Myocyte (in vitro differentiated cells): ENCODE data around the gene CFAP20DC. TPM values are rescaled to one million over a fixed set of nuclear protein-coding genes. Genes with fewer than 3 reads are reported as not detected.
"Not testable (repeated sequence)": the region's sequence is repeated elsewhere in the genome, so short reads cannot be mapped to it uniquely, and the experiment has no call there.

Experiments
- DNase-seq: peaks from one replicate; pipeline ENCODE4 v3.0.0-alpha.2; 2012; ENCODE audit warnings: low read depth
- total RNA-seq: library from RNA; depleted of rRNA; stranded (reverse); fragments of >200 nt; gene quantifications from 2 replicates; pipeline ENCODE4 v1.2.3, GENCODE V29; 2014

CFAP20DC gene
- total RNA-seq, 1 donor from 2014 or later, result 1.8 TPM

DNA sequence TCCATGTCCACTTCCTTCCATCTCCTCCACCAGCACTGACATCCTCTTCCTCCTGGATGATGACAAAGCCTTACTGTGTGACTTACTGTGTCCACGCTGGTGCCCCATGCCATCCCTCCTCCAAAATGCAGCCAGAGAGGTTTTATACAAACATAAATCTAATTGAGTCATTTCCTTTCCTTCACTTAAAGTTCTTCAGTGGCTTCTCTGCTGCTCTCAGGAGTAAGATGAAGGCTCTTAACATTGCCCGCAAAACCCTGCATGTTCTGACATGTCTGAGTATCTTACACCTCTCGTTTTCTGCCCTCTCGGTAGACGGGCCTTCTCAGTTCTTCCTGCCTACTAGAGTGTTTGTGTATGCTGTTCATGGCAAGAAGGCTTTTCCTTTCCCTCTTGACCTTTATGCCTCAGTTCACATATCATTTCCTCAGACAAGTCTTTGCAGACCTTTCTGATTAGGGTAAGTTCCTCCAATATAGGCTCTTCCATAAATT is 175.5 kb downstream of the CFAP20DC start:
- no peak for DNase-seq

DNA sequence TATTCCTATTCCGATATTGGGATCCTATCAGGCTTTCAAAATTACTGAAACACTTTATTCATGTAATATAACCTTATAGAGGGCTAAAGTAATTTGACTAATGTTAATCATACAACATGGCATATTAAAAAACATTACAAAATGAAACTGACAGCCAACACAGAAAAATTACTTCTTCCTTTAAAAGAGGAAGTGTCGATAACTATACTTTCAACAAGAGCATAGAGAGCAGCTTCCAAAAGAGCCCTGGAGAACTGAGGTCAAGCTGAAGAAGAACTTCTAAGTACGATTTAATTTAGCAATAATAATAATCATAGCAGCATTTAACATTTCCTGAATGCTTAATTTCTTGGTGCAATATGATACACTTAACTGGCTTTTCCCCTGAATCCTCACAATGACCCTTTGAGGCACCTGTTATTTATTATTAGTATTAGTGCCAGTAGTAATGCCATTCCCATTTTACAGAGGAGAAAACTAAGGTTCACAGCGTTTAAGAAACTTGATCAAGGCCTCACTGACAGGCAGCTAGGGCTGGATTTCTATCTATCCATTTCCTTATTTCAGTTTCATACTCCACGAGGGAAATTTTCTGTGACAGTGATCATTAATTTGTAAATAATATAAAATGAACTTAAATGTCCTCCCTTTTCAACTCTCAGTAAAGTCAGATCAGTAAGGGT is 181.6 kb downstream of the CFAP20DC start:
- DNase-seq, result no peak

DNA sequence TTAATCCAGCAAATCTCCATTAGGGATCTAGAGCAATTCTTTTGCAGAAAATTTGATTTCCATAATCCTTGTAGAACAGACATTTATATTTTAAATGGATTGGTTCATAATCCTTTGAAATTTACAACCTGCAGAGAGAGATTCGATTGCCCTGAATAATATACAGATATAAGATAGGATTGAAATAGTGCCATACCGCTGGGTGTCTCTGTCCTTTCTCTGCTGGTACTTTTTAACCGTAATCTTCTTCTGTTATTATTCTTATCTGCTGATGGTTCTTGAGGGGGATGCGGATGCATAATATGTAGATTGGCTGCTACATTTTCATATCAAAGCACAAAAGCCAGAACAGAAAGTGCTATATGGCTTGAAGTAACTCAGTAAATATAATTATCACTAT is 182.2 kb downstream of the CFAP20DC start:
- DNase-seq, result no peak

DNA sequence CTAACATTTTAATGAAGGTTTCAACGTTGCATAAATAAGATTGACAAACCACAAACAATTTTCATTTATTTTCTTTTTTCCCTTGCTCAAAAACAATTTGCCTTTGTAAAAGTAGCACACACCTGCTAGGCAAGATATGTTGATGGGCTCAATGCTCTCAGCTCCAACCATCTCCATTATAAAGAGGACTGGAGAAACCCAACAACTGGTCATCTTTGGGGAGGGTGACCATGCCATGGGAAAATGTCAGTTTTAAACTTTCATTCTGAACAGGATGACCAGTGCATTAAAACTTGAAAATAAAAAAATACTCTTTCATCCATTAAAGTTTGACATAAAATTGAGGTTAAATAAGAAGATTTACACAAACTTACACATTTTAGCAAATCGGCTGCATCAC is 183.7 kb downstream of the CFAP20DC start:
- no peak for DNase-seq

DNA sequence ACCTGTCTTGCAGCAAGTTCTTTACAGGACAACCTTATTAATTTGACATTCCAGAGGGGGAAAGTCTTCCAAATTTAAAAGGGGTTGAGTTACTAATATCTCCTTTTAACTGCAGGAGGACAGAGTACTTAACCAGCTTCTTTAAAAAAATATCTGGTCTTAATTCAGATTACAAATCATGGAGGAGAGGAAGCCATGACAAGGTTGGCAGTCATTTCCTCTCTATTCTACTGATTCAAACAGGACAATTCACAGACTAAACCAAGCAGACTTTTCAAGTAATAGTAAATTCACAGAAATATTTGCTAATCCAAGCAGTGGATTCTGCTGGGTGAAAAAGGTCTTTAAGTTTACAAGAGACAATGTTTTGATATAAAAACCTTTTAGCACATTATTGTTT is 185.3 kb downstream of the CFAP20DC start:
- no peak for DNase-seq

DNA sequence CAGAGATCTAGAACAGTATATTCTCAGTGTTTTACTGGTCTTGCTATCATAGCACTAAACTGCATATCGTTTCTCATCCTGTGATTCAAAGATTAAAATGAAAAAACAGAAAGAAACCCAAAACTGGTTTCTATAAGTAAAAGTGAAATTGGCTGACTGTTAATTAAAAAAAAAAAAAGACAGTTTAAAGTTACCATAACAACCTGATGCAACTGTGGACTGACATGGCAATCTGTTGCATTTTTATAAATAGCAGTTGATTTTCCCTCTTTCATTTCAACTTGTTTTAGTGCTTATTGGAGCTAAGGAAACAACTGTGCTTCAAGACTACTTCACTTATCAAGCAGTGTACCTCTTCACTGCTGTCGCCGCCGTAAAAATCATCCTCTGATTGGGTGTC is 186.6 kb downstream of the CFAP20DC start:
- no peak for DNase-seq

DNA sequence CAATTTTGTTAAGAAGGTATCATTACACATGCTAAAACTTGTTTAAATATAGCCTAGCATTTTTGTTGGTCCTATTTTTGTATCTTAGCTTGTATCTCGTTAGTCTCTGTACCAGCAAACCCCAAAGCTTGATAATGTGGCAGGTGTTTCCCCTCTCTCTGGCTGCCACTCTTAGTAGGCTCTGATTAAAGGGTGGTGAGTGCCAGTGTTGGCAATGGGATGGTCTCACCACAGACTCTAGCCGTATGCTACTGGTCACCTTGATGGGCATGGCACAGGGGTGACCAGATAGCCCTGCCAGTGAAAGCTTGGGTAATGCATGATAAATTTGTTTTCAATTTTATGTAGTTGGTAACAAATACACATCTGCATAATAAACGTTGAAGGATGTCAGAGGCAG is 188.3 kb downstream of the CFAP20DC start:
- DNase-seq, result peak; percentile 26

DNA sequence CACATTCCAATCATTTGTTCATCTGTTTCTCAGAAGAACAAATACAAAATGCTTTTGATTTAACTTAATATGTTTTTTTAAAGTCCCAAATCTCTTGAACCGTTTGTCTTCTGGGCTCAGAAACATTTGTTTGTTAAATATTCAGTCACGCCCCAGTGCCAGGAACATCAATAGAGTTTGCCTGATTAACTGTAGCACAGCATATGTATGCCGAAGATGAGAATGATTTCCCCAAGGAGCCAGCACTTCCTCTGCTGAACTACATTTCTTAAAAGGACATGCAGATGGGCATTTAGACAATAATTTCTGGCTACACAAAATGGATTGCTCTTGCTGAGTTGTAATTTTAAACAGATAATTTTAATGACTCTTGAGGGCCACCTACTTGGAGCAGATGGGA is 191.7 kb downstream of the CFAP20DC start:
- no peak for DNase-seq

DNA sequence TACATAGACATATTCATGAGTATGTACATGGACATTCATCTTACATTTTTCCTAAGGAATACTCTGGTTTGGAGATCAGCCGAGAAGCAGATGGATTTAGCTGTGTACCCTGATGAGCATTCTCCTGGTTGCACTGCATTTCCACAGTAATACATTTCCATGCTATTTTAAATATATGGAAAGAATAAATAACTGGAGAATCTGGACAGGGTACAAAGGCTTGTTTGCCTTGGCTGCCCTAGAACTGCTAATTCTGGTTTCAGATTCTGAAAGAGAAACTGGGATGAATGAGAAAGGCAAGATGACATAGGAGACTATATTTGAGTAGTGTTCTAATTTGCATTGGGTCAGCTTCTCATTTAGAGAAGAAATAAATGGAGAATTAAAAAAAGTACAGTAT is 192.4 kb downstream of the CFAP20DC start:
- DNase-seq, result no peak

DNA sequence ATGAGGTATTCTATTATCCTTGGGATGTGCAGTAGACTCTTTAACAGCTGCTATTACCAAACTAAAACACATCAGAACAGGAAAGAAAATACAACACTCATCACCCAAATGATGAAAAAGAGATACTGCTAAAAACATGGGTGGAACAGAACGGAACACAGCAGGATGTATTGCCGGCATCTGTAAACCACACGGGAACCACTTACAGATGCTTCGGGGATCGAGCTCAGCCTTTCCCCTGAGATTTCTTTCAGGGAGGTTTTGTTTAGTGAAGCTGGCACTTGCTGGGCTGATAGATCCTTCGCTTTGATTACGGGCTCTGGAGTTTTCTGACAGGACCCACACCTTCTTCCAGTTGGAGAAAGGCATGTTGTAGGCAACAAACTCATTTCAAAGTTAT is 201.0 kb downstream of the CFAP20DC start:
- DNase-seq, result no peak

DNA sequence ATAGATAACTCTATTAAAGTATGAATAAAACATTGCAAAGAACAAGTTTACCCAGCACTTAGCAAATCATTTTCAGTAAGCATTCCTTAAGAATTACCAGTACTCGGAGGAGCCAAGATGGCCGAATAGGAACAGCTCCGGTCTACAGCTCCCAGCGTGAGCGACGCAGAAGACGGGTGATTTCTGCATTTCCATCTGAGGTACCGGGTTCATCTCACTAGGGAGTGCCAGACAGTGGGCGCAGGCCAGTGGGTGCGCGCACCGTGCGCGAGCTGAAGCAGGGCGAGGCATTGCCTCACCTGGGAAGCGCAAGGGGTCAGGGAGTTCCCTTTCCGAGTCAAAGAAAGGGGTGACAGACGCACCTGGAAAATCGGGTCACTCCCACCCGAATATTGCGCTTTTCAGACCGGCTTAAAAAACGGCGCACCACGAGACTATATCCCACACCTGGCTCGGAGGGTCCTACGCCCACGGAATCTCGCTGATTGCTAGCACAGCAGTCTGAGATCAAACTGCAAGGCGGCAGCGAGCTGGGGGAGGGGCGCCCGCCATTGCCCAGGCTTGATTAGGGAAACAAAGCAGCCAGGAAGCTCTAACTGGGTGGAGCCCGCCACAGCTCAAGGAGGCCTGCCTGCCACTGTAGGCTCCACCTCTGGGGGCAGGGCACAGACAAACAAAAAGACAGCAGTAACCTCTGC is 207.6 kb downstream of the CFAP20DC start:
- DNase-seq, result not testable (repeated sequence)

DNA sequence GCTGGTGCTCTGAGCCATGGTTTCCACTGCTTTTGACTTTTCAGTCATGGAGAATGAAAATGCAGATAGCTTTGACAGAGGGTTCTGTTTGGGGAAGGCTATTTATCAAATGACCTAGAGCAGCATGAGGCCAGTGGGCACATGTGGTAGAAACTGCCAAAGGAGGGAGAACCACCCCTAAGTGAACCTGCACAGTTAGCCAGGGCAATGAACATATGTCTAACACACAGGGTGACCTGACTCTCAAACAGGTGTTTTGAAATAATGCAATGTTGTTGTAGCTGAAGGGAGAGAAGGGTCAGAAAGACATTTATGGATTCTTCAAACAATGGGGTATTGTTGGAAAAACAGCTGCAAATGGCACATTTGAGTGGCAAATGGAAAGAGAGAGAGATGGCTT is 208.9 kb downstream of the CFAP20DC start:
- DNase-seq, result peak; percentile 13

DNA sequence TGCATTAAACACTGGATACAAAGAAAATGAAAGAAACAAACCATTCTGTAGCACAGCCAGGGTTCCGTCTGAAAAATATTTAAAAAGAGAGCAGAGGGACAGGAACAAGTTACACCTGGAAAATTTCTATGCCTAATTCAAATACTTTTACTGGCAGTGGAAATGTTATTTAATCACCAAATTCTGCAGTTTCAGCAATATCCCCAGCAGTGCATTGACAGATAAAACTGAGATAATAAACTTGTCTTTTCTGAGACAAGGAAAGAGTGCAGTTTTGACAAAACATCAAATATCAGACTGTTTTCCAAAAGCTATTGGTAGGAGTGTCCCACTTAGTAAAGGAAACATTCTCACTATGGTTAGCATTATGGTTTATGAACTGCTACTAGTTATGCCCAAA is 209.9 kb downstream of the CFAP20DC start:
- no peak for DNase-seq

DNA sequence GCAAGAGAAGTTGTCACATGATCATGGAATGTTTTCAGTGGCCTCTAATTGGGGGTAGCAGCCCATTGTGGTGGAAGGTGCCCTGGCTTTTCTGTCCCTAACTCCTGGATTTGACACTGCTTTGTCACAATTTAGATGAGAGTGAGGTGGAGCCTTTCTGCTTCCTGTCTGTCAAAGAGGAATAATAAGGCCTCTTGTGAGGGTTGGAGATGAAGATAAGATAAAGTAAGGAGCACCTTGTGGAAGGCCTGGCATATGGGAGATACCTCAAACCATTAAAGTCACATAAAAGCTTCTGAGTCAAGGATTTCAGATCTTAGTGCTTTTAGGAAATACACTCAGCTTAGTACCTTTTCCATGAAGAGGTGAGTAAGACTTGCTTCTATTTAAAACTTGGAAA is 210.6 kb downstream of the CFAP20DC start:
- DNase-seq, result no peak

DNA sequence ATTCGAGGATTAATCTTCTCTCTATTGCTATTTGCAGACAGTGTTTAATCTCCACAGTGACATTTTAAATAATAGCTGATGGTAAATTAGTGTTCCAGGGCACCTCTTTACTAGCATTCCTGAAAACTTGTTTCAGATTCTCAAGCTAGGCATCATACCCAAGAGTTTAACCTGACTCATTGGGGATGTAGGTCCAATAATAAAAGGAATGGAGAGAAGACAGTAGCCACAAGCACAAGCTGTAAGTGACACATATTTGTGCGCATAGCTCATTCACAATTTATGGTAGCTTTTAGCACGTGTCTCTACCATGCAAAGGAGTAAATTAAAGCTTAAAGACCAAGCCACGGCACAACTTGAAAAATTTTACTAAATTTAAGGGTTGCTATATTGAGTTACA is 212.0 kb downstream of the CFAP20DC start:
- DNase-seq, result peak; percentile 3

DNA sequence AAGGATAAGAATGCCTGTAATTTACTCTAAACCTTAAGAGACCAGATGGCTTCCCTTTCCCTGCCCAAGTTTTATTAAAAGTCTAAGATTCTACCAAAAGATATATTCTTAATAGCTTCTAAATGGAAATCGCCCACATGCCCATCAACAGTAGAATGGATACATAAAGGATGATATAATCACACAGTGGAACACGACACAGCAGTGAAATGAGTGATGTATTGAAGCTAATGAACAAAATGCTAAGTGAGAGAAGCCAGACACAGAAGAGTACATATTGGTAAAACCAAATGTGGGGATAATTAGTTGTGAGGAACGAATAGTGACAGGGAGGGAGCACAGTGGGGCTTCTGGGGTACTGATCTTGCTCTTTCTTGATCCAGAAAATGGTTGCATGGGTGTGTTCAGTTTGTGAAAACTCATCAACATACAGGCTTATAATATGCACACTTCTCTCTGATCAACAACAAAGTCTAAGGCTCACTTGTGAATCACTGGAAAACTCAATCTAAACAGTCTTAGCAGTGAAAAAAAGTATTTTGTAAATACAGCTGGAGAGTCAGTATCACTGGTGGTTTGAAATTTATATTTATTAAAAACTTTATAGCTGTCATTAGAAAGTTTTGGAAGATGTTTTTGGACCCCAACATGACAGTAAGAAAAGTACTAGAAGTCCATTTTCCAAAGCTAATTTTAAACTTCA is 212.5 kb downstream of the CFAP20DC start:
- DNase-seq, result no peak

DNA sequence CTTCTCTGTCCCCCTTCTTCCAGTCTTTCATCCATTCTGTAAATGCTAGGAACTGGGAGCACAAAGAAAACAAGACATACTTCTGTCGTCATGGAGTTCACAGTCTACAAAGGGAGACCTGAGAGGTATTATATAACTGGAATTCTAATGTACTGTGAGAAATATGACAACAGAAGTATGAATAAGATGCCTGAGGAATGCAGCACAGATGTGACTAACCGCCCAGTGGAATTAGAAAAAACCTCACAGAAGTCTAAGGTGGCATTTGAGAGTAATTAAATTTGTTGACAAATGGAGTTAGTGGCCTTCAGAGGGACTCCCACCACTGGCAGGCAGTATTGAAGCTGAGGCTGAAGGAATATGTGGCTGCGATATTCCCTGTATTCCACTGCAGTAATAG is 214.7 kb downstream of the CFAP20DC start:
- DNase-seq, result peak; percentile 48

DNA sequence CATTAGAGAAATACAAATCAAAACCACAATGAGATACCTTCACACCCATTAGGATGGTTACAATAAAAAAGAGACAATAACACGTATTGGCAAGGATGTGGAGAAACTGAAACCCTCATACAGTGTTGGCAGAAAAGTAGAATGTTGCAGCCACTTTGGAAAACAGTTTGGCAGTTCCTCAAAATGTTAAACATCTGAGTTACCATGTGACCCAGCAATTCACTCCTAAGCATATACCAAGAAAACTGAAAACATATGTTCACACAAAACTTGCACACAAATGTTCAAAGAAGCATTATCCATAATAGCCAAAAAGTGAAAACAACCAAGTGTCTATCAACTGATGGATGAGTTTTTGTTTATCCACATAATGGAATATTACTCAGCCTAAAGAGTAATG is 216.3 kb downstream of the CFAP20DC start:
- no peak for DNase-seq

DNA sequence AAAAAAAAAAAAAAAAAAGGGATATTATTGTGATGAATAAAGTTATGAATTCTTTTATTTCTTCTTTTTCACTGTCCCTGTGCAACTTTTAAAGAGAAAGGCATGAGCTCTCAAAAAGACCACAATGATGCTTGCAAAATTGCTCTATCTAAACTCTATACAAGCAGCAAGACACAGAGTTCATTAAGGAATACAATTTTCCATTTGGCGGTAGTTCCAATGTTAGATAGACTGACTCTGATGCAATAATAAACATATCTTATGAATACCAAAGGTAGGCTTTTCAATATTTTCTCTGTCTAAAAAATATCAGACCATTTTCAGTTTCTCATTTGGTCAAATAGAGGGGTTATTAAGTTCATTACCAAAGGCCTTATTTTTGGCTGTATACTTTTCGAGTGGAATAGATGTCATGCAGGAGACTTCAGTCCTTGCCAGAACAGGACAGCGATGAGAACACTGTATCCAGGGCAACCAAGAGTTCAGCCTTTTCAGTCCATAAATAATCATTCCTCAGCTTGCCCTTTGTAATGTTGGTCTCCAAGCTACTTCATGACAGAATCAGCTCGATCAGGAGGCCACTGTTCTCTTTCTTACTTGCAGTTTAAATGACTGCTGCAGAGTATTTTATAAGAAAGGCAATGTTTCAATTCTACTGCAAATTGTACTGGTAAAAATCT is 220.4 kb downstream of the CFAP20DC start:
- DNase-seq, result no peak

DNA sequence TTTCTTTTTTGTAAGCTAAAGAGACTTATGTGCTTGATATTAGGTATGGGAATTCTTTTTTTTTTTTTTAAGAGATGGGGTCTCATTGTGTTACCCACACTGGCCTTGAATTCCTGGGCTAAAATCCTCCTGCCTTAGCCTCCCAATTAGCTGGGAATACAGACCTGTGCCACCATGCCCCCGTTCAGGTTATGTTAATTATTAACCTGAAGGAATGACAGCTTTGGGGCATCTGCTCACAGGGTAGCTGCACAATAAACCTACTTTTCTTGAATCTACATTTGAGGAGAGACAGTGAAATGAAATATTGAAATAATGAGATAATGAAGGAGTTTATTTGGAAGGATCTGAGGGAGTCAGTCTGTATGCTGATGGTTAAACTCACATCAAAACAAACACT is 225.0 kb downstream of the CFAP20DC start:
- DNase-seq, result no peak

DNA sequence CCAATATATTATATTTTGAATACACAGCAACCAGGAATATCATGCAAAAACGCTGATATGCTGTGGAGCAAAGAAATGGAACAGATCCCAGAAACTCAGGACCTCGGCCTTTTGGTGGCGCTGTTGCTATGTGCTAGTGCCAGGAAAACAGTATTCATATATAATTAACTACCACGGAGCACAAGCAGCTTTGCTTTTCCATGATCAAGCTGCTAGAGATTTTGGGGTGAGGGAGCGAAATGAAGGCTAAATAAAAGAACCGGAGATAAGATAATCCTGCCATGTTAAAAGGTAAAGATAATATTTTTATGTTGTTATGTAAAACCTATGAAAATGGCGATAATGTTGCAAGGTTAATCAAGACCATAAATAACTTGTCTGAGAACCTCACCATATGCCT is 225.5 kb downstream of the CFAP20DC start:
- peak; percentile 67 for DNase-seq
